ENCODE measurements around the gene SLC35A2.

DNA sequence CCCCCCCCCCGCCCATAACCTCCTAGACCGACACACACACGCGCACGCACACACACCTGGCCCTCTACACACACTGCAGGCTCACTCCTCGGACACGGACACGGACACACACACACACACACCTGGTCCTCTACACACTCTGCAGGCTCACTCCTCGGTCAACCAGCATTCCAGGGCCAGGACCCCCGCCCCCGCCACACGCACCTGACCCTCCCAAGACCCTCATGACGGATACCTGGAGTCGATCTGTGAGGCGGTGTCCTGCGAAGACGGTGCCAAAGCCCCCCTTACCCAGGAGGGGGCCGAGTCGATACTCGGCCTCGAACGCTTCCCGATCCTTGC is 6.8 kb upstream of the SLC35A2 start:
- TF ChIP-seq, protein P1, sequence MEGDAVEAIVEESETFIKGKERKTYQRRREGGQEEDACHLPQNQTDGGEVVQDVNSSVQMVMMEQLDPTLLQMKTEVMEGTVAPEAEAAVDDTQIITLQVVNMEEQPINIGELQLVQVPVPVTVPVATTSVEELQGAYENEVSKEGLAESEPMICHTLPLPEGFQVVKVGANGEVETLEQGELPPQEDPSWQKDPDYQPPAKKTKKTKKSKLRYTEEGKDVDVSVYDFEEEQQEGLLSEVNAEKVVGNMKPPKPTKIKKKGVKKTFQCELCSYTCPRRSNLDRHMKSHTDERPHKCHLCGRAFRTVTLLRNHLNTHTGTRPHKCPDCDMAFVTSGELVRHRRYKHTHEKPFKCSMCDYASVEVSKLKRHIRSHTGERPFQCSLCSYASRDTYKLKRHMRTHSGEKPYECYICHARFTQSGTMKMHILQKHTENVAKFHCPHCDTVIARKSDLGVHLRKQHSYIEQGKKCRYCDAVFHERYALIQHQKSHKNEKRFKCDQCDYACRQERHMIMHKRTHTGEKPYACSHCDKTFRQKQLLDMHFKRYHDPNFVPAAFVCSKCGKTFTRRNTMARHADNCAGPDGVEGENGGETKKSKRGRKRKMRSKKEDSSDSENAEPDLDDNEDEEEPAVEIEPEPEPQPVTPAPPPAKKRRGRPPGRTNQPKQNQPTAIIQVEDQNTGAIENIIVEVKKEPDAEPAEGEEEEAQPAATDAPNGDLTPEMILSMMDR (IDR thresholded peaks at IDR 0.05; ENCODE audit: borderline replicate concordance, extremely low read depth, low read length, poor library complexity, severe bottlenecking): no peak
- TF ChIP-seq EZH2 (IDR thresholded peaks at IDR 0.05; ENCODE audit: borderline replicate concordance, low read depth, low read length, severe bottlenecking): no peak
